NCI-H524 (cell line): ENCODE data around the gene SNRPA.
"Not testable (repeated sequence)": the region's sequence is repeated elsewhere in the genome, so short reads cannot be mapped to it uniquely, and the experiment has no call there.

Experiments used
- DNase-seq, 2 experiments: peaks; one replicate each; lab custom pipeline; 2025; lab: John Stamatoyannopoulos, UW

SNRPA gene

DNA sequence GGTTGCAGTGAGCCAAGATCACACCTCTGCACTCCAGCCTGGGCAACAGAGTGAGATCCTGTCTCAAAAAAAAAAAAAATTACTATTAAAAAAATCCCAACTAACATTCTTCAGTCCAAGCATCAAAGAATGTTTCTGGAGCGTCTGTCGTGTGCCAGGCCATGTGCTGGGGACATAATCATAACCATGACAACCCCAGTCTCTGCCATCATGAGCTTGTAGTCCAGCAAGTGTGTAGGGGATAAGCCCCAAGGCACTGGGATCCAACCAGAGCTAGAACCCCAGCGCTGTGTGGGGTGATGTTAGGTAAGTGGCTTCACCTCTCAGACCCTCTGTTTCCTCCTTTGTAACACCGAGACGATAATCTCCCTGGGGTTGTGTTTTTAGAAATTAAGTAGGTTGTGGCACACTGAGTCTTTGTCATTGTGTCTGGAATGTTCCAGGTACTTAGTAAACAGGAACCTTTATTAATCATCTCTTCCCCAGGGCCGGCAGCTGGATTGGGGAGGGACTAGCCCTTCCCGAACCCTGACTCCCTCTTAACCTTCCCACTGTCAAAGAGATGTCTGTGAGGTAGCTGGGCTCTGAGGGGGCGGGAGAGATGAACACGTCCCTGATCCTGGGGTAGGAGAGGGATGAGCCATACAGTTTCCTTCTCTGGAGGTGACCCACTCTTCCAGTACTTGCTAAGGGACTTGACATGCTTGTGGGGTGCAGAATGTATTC lies 28.9 kb upstream of the SNRPA start:
- no peak for DNase-seq

DNA sequence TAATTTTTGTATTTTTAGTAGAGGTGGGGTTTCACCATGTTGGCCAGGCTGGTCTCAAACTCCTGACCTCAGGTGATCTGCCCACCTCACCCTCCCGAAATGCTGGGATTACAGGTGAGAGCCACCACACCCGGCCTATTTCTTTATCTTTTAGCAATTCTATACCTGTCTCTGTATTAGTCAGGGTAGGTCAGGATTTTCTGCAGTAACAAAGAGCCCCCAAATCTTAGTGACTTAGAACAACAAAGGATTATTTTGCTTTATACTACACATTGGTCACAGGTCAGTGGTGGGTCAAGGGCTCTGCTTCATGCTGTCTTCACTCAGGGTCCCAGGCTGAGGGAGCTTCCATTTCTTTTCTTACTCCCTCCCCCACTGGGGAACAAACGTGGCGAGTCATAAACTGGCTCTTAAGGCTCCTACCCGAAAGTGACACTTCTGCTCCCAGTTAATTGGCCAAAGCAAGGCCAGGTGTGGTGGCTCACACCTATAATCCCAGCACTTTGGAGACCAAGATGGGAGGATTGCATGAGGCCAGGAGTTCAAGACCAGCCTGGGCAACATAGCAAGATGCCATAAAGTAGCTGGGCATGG lies 27.2 kb upstream of the SNRPA start:
- DNase-seq: no peak

DNA sequence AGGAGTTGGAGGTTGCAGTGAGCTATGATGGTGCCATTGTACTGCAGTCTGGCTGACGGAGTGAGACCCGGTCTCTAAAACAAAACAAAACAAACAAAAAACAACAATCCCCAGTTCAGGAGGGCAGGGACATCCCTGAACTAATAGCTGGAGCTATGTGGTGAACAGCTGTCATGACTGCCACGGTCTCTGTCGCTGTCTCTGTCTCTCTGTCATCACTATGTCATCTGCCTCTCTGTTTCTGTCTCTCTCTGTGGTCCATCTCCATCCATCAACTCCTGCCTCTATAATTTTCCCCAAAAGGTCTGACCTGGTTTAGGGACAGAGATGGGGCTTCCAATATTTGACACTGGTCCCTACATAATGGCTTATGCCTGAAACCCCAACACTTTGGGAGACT lies 26.7 kb upstream of the SNRPA start:
- no peak for DNase-seq

DNA sequence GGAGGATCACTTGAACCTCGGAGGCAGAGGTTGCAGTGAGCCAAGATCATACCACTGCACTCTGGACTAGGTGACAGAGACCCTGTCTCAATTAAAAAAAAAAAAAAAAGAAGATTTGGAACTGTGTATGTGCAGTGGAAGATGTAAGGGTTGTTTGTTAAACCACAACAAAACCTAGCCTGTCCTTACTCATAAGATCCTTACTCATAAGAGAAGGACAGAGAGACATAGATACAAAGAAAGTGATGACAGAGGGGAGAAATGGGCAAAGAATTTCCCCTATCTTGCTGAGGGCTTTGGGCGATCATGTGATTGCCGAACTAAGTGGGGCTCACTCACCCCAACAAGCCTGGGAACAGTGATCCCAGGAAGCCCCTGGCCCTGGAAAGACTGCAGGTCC lies 26.1 kb upstream of the SNRPA start:
- no peak for DNase-seq

DNA sequence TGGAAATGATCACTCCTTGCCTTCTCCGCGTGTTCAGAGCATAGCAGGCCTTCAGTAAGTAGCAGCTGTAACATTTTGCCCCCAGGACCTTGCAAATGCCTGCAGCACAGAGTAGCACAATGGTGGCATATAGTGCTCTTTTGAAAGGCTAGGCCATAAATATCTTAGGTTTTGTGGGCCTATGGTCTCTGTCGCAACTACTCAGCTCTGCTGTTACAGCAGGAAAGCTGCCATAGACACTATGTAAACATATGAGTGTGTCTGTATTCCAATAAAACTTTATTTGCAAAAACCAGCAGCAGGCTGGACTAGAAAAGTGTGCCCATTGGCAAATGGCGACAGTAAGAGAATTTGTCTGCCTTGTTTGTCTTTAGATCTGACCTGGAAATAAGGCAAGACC lies 24.7 kb upstream of the SNRPA start:
- no peak for DNase-seq

DNA sequence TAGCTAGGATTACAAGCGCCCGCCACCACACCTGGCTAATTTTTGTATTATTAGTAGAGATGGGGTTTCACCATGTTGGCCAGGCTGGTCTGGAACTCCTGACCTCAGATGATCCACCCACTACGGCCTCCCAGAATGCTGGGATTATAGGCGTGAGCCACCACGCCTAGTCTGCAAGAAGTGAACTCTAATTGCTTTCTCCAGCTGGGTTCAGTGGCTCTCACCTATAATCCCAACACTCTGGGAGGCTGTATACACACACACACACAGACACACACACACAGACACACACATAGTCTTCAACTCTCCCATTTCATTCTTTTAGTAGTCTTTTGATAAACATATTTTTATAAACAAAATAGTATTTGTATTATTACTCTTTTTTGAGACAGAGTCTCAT lies 20.9 kb upstream of the SNRPA start:
- not testable (repeated sequence) for DNase-seq

DNA sequence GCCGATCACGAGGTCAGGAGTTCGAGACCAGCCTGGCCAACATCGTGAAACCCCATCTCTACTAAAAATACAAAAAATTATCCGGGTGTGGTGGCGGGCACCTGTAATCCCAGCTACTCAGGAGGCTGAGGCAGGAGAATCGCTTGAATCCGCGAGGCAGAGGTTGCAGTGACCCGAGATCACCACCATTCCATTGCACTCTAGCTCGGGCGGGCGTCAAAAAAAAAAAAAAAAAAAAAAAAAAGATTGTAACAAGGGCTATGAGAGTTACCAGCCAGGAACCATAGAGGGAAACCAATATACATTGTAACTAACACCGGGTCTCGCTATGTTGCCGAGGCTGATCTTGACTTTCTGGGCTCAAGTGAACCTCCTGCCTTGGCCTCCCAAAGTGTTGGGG lies 18.7 kb upstream of the SNRPA start:
- not testable (repeated sequence) for DNase-seq

DNA sequence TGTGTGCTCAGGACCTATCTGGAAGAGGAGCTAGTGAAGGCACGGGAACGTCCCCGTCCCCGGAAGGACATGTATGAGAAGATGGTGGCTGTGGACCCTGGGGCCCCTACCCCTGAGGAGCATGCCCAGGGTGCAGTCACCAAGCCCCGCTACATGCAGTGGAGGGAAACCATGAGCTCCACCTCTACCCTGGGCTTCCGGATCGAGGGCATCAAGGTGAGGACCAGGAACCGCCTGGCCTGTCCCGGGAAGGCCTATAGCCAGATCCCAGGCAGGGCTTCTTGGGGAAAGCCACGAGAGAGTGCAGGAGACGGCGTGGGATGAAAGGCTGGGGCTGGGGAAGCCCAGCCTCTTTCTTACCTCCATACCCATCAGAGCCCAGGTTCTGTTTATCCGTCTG lies 17.9 kb upstream of the SNRPA start:
- no peak for DNase-seq

DNA sequence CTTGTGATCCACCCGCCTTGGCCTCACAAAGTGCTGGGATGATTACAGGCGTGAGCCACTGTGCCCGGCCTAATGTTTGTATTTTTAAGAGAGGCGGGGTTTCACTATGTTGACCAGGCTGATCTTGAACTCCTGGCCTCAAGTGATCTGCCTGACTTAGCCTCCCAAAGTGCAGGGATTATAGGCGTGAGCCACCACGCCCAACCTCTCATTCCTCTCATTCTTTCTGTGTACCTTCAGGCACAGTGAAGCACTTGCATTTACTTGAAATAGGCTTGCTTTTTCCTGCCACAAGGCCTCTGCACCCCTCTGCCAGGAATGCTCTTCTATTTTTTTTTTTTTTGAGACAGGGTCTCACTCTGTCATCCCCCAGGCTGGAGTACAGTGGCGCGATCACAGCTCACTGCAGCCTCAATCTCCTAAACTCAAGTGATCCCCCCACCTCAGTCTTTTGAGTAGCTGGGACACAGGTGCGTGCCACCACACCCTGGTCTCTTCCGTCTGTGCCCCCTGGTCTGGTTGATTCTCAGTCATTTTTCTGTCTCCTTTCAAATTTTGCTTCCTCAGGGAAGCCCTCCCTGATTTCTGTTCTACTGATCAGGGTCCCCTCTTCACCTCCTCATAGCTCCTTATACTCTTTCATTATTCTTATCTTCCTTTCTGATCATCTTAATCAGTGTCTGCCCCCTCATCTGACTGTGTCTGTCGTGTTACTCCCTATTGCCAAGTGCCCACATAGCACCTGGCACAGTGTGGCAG lies 15.8 kb upstream of the SNRPA start:
- no peak for DNase-seq

DNA sequence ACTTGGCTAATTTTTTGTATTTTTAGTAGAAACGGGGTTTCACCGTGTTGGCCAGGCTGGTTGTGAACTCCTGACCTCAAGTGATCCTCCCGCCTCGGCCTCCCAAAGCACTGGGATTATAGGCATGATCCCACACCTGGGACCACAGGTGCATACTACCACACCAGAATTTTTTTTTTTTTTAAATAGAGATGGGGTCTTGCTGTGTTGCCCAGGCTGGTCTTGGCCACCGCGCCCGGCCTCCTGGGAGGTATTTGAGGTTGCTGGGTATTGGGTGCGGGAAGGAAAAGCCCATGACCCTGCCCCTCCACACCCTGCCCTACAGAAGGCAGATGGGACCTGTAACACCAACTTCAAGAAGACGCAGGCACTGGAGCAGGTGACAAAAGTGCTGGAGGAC lies 14.3 kb upstream of the SNRPA start:
- no peak for DNase-seq

DNA sequence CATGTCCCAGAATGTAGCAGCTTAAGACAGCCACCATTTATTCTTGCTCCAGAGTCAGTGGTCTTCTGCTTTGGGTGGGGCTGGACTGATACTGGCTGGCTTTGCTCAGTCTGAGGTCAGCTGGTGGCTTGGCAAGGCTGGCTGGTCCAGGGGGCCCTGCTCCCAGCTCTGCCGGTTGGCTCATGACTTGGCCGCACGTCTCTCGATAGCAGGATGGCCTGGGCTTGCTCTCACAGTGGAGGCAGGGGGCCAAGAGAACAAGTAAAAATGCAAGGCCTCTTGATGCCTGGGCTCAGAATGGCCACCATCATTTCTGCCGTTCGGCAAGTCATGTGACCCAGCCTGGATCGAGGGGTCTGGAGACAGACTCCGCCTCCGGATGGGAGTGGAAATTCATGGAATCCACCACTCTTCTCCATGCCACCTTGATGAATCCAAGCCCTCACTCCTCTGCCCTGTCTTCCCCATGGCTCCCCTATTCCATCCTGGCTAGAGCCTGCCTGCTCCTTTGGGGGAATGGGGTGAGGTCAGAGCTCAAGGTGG lies 13.8 kb upstream of the SNRPA start:
- DNase-seq: no peak

DNA sequence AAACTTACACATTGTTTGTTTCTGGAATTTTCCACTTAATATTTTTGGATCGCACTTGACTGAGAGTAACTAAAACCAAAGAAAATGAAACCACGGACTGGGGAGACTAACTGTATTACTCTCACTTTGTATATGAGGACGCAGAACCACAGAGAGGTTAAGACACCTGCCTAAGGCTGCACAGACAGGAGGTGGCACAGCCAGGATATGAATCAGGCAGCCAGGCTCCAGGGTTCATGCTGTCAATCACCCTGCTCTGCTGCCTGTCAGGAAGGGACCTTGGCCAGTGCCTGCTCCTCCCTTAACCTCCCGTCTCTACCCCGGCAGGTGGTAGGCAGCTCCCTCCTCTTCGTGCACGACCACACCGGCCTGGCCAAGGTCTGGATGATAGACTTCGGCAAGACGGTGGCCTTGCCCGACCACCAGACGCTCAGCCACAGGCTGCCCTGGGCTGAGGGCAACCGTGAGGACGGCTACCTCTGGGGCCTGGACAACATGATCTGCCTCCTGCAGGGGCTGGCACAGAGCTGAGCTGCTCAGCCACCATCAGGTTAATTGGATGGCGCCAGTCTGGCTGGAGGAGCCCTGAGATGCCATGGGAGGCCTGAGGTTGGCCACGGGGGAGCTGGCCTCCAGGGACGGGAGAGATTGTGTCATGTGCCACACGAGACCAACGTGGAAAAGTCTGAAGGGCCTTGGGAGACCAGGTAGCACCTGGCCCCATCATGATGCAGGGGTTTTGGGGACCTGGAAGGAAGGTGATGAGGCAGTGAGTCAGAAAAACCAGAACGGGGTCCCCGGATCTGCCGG lies 11.8 kb upstream of the SNRPA start:
- DNase-seq: no peak

DNA sequence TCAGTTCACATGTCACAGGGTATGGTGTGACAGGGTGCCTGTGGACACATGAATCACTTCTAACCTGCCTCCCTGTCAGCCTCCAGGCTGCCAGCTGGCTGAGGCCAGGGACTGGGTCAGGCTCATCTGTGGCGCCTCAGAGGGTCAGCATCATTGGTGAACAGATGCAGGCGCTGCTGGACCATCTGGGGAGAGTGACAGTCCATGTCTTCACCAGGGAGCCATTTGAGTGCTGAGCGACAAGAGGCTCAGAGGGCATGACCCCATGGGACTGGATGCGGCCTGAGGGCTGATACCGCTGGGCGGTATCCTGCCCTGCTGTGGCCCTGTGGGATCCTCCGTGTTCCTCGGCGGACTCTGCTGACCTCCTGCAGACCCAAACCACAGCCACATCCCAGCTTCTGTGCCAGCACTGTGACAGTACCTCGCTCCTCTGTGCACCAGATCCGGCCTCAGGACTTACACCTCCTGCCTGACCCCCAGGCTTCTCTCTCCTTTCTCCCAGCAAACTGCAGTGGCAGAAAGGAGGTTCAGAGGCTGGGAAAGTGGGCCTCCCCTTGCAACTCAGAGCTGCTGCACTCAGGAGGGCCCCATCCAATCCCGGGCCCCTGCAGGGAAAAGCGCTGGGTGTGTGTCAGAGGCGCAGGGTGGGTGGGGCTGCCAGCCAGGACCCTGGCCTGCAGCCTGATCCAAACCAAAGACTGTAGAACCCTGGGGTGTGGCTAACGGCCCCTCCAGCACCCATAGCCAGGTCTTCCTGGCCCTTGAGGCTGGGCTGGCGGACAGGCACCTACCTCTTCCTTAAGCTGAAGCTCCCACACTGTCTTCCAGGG lies 10.9 kb upstream of the SNRPA start:
- no peak for DNase-seq

DNA sequence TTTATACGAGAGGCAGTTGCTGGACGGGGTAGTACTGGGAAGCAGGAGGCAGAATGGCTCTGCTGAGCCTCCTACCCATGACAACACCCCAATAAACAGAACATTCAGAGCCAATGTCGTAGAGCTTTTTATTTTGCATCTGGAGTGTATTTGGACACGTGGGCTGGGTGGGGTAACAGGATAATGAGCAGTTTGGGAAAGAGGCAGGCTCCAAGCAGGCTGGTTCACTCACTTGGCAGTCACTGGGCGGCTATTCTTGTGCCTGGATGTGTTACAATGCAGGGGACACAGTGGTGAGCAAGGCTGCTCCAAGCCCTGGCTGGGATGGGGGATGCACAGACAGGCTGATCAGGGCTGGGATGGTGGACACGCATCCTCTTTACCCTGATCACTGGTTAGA lies 10.3 kb upstream of the SNRPA start:
- no peak for DNase-seq

DNA sequence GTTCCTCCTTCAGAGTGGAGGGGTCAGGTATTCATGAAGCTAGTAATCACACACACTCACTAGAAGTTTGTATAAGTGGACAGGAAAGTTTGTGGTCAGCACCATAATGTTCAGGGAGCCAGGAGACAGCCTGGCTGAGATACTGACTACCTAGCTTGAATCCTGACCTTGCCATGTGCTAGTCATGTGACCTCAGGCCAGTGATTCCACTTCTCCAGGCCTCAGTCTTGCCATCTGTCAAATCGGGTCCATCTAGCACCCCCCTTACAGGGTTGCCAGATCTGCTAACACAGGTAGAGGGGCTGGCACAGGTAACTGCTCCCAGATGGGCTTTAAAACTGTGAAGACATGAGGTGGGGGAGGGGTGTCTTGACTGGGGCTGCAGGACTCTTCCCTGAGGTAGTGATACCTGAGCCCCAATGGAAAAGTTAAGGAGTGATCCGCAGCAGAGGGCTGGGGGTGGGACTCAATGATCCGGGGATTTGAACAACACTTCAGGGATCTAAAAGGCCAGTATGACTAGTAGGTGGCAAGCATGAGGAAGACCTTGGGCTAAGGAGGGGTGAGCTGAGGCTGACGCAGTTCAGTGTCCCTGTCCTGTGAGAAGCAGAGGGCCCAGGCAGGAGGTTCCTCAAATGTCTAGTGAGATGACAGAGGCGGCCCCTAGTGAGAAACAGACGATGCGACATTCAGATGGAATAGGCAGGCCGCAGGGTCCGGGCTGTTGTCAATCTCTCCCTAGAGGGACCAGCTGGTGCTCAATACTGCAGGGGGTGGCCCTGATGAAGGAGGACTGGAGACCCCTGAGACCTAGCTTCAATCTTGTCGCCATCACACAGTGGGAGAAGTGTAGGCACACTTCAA lies 9.2 kb upstream of the SNRPA start:
- no peak for DNase-seq

DNA sequence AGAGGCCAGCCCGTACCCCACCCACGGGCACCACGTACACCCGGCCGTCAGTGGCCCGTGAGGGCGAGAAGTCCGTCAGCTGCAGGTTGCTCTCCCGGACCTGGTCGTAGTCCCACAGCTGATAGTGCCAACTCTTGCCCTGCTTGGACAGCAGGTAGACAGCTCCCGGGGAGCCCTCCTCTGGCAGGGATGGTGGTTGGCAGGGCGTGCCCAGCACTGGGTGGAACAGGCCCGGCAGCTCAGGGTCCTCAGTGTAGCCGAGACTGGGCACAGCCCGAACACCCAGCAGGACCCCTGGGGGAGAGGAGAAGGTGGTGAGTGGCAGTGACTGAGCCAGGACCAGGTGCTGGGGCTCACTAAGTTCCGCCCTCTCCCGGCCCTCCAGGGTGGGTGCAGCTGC lies 8.5 kb upstream of the SNRPA start:
- DNase-seq: no peak

DNA sequence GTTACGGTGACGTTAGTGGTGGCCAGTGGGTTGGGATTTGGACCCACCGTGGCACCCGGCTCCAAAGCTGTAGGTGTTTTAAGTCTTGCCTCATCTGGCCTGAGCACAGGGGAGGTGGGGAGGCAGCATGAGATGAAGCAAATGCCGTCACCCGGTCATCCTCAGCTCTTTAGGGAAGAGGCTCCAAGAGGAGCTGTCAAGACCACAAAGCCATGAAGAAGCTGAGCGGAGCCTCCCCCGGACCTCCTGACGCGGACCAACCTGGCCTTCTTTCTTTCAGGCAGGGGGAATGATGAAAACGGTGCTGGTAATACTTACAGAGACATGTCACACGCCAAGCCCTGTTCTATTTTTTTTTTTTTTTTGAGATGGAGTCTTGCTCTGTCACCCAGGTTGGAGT lies 8.1 kb upstream of the SNRPA start:
- DNase-seq: no peak

DNA sequence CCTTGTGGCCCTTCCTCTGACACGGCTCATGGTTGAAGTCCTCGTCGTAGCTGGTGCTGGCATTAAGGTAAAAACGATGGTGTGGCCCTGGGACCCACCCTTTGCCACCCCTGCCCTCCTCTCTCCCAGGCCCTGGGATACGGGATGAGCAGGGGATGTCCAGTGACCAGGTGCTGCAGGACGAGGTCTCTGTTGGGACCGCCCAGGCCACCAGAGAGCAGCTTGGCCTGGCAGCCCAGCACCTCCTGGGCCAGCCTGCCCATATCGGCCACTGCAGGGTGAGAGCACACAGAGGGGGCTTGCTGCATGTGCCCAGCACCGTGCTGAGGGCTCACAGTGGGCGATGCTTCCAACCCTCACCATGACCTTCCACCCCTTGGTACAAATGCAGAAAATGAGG lies 7.1 kb upstream of the SNRPA start:
- no peak for DNase-seq

DNA sequence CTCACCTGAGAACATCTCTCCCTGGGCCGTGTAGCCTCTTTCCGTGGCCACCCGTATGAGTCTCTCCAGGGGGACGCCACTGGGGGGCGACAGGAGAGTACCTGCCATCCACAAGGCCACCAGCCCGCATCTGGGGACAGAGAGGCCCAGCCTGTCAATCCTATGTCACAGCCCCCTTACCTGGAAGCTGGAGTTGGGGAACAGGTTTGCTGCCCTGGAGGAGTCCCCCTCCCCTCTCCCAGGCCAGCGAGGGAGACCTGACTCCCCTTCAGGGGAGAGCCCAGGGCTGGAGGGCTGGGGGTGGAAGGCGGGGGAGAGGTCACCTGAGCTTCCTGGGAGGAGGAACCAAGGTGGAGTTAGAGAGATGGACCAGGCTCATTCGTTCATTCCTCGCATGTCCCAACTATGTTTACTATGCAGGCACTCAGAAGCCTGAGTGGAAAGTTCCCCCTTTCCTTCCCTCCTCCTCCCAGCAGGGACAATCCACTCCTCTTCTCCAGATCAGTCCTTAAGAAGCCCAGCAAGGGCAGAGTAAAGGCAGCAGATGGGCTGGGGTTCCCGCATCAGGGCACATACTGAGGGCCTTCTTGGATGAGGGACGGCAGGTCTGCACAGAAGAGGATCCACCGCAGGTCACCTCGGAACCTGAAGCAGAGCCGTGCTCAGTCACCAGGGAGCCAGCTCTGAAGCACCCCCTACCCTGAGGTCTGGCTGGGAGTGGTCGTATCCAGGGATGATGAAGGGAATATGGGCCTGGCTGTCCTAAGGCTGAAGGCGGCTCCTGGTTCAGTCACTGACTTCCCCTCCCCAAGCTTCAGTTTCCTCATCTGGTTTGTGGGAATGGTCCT lies 6.2 kb upstream of the SNRPA start:
- DNase-seq: no peak

DNA sequence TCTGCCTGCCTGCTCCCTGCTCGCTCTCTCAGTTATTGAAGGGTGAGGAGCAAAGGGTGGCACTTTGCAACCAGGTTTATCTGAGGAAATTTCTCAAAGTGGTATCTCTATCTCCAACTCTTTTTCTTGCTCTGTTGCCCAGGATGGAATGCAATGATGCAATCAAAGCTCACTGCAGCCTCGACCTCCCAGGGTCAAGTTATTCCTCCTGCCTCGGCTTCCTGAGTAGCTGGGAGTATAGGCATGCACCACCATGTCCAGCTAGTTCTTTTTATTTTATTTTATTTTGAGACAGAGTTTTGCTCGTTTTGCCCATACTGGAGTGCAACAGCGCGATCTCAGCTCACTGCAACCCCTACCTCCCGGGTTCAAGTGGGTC lies 5.6 kb upstream of the SNRPA start:
- no peak for DNase-seq
